ENCODE data around the gene MGME1.
A peak's percentile ranks its signal among the peaks of the same experiment; 100 is the strongest.

The MGME1 gene

DNA sequence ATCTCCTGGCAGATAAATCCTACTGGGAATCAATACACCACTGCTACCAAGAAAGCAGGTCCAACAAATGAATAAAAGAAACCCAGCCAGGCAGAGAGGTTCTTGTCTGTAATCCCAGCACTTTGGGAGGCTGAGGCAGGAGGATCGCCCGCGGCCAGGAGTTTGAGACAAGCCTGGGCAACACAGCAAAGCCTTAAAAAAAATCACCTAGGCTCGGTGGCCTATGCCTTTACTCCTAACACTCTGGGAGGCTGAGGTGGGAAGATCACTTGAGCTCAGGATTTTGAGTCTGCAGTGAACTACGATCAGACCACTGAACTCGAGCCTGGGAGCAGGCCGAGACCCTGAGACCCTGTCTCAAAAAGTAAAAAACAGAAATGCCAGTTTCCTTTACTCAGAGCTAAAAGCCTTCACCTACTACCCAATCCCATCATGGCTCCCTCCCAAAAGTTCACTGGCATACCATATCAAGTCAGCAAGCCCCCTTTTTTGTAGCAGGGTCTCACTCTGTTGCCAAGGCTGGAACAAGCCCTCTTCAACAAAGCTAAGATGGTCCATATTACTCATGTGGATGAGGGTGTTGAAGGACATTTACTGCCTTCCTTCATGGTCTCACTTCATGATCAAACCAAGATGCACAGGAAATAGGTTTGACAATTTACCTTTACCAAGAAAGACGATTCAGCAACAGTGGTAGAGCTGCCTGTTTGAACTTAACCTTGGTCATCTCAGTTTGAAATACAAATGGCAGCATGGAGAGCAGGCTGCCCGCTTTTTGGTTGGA lies 5.5 kb upstream of the MGME1 start:
- TF ChIP-seq, protein P1, sequence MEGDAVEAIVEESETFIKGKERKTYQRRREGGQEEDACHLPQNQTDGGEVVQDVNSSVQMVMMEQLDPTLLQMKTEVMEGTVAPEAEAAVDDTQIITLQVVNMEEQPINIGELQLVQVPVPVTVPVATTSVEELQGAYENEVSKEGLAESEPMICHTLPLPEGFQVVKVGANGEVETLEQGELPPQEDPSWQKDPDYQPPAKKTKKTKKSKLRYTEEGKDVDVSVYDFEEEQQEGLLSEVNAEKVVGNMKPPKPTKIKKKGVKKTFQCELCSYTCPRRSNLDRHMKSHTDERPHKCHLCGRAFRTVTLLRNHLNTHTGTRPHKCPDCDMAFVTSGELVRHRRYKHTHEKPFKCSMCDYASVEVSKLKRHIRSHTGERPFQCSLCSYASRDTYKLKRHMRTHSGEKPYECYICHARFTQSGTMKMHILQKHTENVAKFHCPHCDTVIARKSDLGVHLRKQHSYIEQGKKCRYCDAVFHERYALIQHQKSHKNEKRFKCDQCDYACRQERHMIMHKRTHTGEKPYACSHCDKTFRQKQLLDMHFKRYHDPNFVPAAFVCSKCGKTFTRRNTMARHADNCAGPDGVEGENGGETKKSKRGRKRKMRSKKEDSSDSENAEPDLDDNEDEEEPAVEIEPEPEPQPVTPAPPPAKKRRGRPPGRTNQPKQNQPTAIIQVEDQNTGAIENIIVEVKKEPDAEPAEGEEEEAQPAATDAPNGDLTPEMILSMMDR (IDR thresholded peaks at IDR 0.05; ENCODE audit: extremely low read depth, missing control alignments) = no peak
- DNase-seq (ENCODE audit: low spot score) = no peak

DNA sequence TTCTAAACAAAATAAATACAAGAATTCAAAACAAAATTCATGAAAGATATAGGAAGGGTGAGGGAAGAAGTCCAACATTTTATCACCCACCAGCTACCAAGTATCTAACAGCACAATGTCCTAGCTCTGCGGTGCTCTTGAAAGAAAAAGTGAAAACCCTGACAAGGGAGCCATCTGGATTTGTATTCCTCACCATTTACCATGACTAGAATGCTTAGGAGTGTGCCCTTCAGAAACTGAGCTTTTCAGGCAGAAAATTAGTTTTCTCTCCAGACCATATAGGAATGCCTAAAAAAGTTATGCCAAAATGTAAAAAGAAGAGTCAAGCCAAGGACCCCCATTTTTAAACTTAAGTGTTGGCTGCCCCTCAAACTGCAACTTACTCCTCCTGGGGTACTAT lies 4.7 kb upstream of the MGME1 start:
- no peak for DNase-seq (ENCODE audit: low spot score)
- TF ChIP-seq, protein P1 (IDR thresholded peaks at IDR 0.05; ENCODE audit: extremely low read depth, missing control alignments) = no peak

DNA sequence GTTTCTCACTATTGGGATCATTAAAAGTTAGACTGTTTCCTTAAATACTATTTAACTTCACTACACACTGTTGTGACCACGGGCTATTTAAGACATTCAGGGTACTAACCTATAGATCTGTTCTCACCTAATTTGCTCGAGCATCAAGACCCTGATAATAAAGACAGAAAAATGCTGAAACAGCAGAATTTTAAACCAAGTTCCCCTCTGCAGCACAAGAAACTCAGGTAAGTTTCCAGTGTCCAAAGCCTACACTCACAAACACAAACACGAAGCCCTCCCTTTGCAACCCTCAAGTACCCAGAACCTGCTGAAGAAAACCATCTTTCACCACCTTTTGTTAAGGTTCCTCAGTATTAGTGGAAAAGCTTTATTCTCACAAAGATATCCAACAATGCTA lies 4.2 kb upstream of the MGME1 start:
- TF ChIP-seq, protein P1 (IDR thresholded peaks at IDR 0.05; ENCODE audit: extremely low read depth, missing control alignments) = no peak
- DNase-seq (ENCODE audit: low spot score) = no peak

DNA sequence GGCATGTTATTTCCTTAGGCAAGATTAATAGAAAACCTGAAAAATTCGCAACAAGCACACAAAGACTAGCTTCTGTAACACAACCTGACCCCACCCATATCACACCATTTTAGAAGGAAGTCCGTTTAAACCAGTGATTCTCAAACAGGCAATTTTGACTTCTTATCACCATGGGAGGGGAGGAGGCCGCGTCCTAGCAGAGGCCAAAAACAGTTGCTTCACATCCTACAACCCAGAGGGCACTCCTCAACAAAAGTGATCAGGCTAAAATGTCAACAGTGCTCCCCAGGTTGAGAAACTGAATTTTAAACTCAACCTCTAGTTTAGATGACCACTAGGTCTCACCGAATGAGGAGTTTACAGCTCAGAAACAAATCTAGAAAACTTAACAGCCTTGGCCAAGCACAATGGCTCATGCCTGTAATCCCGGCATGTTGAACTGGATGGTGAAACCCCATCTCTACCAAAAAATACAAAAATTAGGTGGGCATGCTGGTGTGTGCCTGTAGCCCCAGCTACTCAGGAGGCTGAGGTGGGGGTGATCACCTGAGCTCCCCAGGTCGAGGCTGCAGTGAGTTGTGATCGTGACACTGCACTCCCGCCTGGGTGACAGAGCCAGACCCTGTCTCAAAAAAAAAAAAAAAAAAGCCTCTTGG lies 3.6 kb upstream of the MGME1 start:
- no peak for DNase-seq (ENCODE audit: low spot score)
- TF ChIP-seq, protein P1 (IDR thresholded peaks at IDR 0.05; ENCODE audit: extremely low read depth, missing control alignments) = no peak

DNA sequence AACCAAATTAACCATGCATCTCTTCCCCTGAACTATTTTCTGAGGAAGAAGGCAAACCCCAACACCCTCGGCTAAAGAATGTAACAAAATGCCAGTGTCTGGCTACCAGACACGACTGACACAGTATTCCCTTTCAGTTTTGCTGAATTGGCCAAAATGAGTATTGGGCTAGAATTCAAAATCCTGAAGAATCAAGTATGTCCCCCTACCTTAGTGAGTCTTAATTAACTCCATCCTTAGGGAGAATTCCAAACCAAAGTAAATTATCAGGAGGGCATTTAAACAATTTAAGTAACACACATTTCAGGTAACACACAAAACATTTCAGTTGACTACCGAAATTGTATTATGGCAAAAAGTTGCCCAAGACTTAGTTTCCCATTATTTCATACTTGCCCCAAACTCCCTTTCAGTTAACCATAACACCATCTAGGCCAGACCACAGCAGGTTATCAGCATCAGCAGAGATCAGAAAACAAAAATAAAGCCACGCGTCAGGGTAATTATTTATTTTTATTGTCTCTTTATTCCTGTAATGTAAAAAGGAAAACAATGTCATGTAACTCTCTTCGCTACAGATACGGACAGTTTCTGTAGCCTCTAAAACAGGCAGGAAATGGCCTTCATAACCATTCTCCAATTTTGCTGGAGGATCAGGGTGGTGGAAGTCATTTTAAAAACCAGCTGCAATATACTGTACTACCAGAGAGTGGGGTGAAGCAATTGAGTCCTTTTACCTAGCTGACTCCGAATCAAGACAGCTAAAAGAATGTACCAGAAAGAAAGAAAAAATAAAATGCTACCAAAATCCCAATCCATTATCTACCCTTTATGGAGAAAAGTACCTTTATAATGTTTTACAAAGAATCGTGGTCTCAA lies 2.1 kb upstream of the MGME1 start:
- TF ChIP-seq, protein P1 (IDR thresholded peaks at IDR 0.05; ENCODE audit: extremely low read depth, missing control alignments) = no peak

DNA sequence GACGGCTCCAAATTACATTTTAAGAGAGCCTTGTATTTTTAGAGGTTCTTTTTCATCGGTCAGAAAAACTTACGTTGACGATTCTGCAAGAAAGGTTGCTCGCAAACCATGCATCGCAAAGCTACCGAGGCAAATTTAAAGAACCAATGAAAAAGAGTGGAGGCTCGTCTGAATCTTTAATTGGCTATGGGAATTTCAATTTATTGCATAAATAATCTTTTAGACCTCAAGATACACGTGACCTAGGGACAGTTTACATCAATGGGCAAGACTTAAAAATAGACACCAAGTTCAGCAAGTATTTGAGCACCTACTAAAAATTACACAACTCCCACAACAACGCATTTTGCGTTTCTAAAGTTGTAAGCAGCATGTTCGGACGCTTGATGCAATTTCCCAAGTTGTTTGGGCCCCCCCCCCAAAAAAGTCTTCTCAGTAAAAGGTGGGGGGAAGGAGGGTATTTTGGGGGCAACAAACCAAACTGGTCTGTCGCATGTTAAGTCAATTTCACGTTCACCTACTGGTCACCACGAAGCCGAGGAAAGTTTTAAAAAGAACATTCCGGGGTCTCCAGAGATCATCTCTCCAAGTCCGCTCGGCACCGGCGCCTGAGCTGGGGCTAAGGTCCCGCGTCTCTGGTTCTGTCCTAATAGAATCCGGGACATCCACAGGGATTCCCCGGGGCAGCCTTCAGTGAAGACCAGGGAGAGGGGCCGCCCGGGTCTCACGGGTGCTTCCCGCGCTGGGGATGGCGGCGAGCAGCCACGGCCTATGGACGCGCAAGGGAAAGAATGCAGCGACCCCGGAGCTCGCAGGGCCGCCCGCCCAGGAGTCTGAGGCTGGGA lies 1.1 kb upstream of the MGME1 start:
- TF ChIP-seq, protein P1 (IDR thresholded peaks at IDR 0.05; ENCODE audit: extremely low read depth, missing control alignments) = no peak
- DNase-seq (ENCODE audit: low spot score) = no peak

More for the DNA sequence above, 2.1 kb upstream of the MGME1 start:
- peak; percentile 42 for DNase-seq (ENCODE audit: low spot score)
